Activated CD4-positive, CD25-positive, alpha-beta regulatory T cell treated with anti-CD3 and anti-CD28 coated beads, Interleukin-2, amount 50 U/mL, for 24 hours (primary cell): ENCODE data around the gene RREB1.

Source experiments
- ATAC-seq, 2 donors: fragments of 150-1000 bp; cut with Tn5 transposase; one replicate each; pipeline ENCODE4 v1.10.0; 2021; ENCODE audit warnings: mild to moderate bottlenecking in 1 of 2, moderate library complexity in 1 of 2

RREB1 gene

GRCh38 chr6:7100753-7101081 lies 7.0 kb upstream of the RREB1 start:
- no peak for ATAC-seq

GRCh38 chr6:7101290-7101689 lies 6.5 kb upstream of the RREB1 start:
- no peak for ATAC-seq

GRCh38 chr6:7104752-7105151 lies 3.0 kb upstream of the RREB1 start:
- no peak for ATAC-seq

- ATAC-seq: no peak
Measured at GRCh38 chr6:7106215-7106751, 1.5 kb upstream of the RREB1 start.

GRCh38 chr6:7106752-7107577 lies 796 bp upstream of the RREB1 start:
- peak; percentile 57 to 59 for ATAC-seq

- ATAC-seq: peak; percentile 11 to 13
Measured at GRCh38 chr6:7108196-7108963, 619 bp downstream of the RREB1 start.

- peak in 1 of 2 donors; percentile 7 for ATAC-seq
Measured at GRCh38 chr6:7108964-7109836, 1.4 kb downstream of the RREB1 start.

GRCh38 chr6:7110092-7110792 lies 2.5 kb downstream of the RREB1 start:
- no peak for ATAC-seq

- no peak for ATAC-seq
Measured at GRCh38 chr6:7111095-7111690, 3.4 kb downstream of the RREB1 start.

- no peak for ATAC-seq
Measured at GRCh38 chr6:7112171-7112570, 4.4 kb downstream of the RREB1 start.

- ATAC-seq: peak; percentile 25 to 38
Measured at GRCh38 chr6:7112741-7113313, 5.1 kb downstream of the RREB1 start.

GRCh38 chr6:7114744-7115458 lies 7.1 kb downstream of the RREB1 start:
- ATAC-seq: no peak

- ATAC-seq: no peak
Measured at GRCh38 chr6:7115543-7116231, 7.9 kb downstream of the RREB1 start.

- no peak for ATAC-seq
Measured at GRCh38 chr6:7119272-7119801, 11.6 kb downstream of the RREB1 start.

- no peak for ATAC-seq
Measured at GRCh38 chr6:7121700-7122241, 14.0 kb downstream of the RREB1 start.

- ATAC-seq: no peak
Measured at GRCh38 chr6:7122684-7123083, 14.9 kb downstream of the RREB1 start.

- no peak for ATAC-seq
Measured at GRCh38 chr6:7124114-7124513, 16.4 kb downstream of the RREB1 start.

GRCh38 chr6:7124636-7125035 lies 16.9 kb downstream of the RREB1 start:
- no peak for ATAC-seq

- ATAC-seq: no peak
Measured at GRCh38 chr6:7125290-7125689, 17.5 kb downstream of the RREB1 start.

GRCh38 chr6:7126754-7127153 lies 19.0 kb downstream of the RREB1 start:
- no peak for ATAC-seq
